ENCODE data around the gene FCER2.

FCER2 gene

DNA sequence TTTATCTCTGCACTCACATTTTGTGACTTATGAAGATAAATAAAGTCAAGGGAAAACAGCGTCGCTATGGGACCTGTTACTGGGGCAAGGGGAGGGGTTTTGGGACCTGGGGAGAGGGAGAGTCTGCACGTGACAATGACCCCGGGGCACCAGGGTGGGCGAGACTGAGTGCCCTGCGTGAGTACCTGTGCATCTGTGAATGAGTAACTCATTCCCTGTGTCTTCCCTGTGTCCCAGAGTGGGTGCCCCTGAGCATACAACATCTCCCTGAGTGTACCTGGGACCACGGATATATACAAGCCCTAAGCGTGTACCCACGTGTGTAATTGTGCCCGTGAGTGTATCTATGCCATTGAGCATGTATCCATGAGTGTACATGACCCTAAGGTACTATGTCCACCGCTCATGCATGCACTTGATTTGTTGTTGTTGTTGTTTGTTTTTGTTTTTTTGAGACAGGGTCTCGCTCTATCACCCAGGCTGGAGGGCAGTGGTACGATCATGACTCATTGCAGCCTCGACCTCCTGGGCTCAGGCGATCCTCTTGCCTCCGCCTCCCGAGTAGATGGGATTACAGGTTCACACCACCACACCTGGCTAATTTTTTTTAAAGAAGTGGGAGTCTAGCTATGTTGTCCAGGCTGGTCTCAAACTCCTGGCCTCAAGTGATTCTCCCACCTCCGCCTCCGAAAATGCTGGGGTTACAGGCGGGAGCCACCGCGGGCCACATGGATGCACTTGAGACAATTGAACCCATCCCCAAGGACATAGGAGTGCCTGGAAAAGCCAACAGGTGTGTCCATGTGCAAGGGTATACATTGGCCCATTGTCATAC lies 21.9 kb downstream of the FCER2 start:
- no peak for DNase-seq (ENCODE audit: low read depth)
- H3K4me3 ChIP-seq (ENCODE audit: control insufficient read depth, low read depth, low read length) = peak overlapping the region; percentile 18

DNA sequence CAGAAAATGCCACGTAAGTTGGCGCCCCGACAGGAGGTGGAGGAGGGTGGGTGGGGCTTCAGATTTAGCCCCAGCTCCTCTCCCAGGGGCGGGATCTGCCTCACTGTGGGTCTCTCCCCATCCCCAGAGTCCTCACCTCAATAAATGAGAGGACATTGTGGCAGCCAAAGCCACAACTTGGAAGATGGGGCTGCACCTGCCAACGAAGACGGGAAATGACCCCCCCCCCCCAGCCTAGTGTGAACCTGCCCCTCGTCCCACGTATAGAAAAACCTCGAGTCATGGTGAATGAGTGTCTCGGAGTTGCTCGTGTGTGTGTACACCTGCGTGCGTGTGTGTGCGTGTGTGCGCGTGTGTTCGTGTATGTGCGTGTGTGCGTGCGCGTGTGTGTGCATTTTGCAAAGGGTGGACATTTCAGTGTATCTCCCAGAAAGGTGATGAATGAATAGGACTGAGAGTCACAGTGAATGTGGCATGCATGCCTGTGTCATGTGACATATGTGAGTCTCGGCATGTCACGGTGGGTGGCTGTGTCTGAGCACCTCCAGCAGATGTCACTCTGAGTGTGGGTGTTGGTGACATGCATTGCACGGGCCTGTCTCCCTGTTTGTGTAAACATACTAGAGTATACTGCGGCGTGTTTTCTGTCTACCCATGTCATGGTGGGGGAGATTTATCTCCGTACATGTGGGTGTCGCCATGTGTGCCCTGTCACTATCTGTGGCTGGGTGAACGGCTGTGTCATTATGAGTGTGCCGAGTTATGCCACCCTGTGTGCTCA lies 22.8 kb downstream of the FCER2 start:
- DNase-seq (ENCODE audit: low read depth) = no peak
- TF ChIP-seq, protein P1, sequence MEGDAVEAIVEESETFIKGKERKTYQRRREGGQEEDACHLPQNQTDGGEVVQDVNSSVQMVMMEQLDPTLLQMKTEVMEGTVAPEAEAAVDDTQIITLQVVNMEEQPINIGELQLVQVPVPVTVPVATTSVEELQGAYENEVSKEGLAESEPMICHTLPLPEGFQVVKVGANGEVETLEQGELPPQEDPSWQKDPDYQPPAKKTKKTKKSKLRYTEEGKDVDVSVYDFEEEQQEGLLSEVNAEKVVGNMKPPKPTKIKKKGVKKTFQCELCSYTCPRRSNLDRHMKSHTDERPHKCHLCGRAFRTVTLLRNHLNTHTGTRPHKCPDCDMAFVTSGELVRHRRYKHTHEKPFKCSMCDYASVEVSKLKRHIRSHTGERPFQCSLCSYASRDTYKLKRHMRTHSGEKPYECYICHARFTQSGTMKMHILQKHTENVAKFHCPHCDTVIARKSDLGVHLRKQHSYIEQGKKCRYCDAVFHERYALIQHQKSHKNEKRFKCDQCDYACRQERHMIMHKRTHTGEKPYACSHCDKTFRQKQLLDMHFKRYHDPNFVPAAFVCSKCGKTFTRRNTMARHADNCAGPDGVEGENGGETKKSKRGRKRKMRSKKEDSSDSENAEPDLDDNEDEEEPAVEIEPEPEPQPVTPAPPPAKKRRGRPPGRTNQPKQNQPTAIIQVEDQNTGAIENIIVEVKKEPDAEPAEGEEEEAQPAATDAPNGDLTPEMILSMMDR (IDR thresholded peaks at IDR 0.05; ENCODE audit: control insufficient read depth, insufficient read depth, low read depth, low read length, missing control alignments) = no peak
- H3K4me3 ChIP-seq (ENCODE audit: control insufficient read depth, low read depth, low read length) = no peak overlapping the region

More for the DNA sequence above, 21.9 kb downstream of the FCER2 start:
- TF ChIP-seq, protein P1 (IDR thresholded peaks at IDR 0.05; ENCODE audit: control insufficient read depth, insufficient read depth, low read depth, low read length, missing control alignments) = no peak

DNA sequence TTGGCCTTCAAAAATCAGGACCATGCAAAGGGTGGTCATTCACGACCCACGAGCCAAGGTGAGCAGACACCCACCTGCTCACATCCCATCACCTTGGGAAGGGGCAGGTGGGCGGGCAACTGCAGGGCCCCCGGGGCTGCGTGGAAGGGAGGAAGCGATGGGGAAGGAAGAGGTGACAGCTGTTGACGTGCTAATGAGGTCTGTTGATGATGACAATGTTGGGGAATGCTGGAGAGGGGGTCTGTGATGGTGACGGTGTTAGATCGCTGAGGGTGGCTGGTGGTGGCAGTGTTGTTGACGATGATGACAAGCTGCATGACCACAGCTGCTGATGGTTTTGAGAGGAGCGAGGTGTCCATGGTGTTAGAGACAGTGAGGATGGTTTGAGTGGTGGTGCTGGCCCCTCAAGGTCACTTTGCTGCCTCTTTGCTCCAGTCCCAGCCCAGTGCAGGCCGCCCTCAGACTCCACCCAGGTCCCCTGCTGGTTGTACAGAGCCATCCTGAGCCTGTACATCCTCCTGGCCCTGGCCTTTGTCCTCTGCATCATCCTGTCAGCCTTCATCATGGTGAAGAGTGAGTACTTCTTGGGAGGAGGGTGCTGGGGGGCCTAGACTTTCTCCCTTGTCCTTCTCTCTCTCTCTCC lies 24.1 kb downstream of the FCER2 start:
- TF ChIP-seq, protein P1 (IDR thresholded peaks at IDR 0.05; ENCODE audit: control insufficient read depth, insufficient read depth, low read depth, low read length, missing control alignments) = no peak
- no peak overlapping the region for H3K4me3 ChIP-seq (ENCODE audit: control insufficient read depth, low read depth, low read length)
- DNase-seq (ENCODE audit: low read depth) = no peak

DNA sequence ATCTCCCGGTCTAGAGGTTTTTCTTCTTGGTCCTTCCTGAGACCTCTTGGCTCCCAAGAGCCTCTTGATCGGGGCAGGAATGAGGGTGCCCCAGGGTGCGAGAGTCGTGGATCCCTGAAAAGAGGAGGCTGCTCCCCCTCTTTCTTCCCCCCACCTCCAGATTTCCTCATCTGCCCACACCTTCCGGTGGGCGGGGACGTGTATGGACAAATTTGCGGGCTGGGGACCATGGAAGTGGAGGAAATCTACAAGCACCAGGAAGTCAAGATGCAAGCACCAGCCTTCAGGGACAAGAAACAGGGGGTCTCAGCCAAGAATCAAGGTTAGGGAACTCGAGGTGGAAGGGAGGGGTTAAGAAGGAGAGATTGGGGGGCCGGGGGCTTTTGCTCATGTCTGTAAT lies 25.1 kb downstream of the FCER2 start, which contains the start of gene MCEMP1:
MCEMP1 (plus strand) TSS at position 237 of the 400 bp plus-strand sequence; CDS start at position 268, 31 bp downstream.
- no peak within 1 kb of the TSS for H3K4me3 ChIP-seq (ENCODE audit: control insufficient read depth, low read depth, low read length)
- no peak for DNase-seq (ENCODE audit: low read depth)
- TF ChIP-seq, protein P1 (IDR thresholded peaks at IDR 0.05; ENCODE audit: control insufficient read depth, insufficient read depth, low read depth, low read length, missing control alignments) = no peak

DNA sequence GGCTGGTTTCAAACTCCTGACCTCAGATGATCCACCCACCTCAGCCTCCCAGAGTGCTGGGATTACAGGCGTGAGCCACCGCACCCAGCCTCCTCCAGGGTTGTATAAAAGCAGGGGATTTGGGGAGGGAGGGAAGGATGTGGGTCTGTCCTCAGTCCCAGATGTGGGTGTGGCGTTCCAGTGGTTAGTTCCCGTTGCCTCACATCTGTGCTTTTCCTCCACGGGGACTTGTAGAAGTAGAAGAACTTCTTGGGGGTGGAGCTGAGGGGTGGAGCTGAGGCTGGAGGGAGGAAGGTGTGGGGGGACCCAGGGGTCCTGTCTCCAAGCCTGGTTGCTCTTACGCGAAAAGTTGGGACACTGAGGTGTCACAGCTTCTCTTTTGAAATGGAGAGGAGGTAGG lies 25.6 kb downstream of the FCER2 start:
- DNase-seq (ENCODE audit: low read depth) = no peak
- TF ChIP-seq, protein P1 (IDR thresholded peaks at IDR 0.05; ENCODE audit: control insufficient read depth, insufficient read depth, low read depth, low read length, missing control alignments) = no peak
- H3K4me3 ChIP-seq (ENCODE audit: control insufficient read depth, low read depth, low read length) = no peak overlapping the region
